GM12875 (cell line): ENCODE measurements around the gene SLC35B2.
A peak's percentile ranks its signal among the peaks of the same experiment; 100 is the strongest.

Experiments used
- H3K4me3 ChIP-seq: one replicate; pipeline ENCODE4 v1.5.1; 2011; ENCODE audit warnings: low read depth, low read length, control low read depth
- CTCF ChIP-seq: IDR thresholded peaks from 2 replicates; pipeline ENCODE4 v1.5.1; 2011; ENCODE audit warnings: low read depth, mild to moderate bottlenecking, control low read depth, inconsistent platforms, low read length, moderate library complexity, borderline replicate concordance; ENCODE audit not compliant: insufficient read depth

The SLC35B2 gene

GRCh38 chr6:44221961-44222335 is 35.4 kb downstream of the SLC35B2 start:
- no peak for TF ChIP-seq CTCF
- no peak overlapping the region for H3K4me3 ChIP-seq

- no peak overlapping the region for H3K4me3 ChIP-seq
- peak; percentile 92 for TF ChIP-seq CTCF
These were observed 35.9 kb downstream of the SLC35B2 start for GRCh38 chr6:44221291-44221960.

GRCh38 chr6:44220913-44221290 is 36.4 kb downstream of the SLC35B2 start:
- no peak overlapping the region for H3K4me3 ChIP-seq
- no peak for TF ChIP-seq CTCF

- H3K4me3 ChIP-seq, result no peak overlapping the region
- TF ChIP-seq CTCF, result no peak
These were observed 37.2 kb downstream of the SLC35B2 start for GRCh38 chr6:44219815-44220784.

GRCh38 chr6:44219053-44219814 is 38.1 kb downstream of the SLC35B2 start:
- H3K4me3 ChIP-seq, result peak overlapping the region; percentile 22
- TF ChIP-seq CTCF, result no peak

- no peak for TF ChIP-seq CTCF
- no peak overlapping the region for H3K4me3 ChIP-seq
These were observed 39.8 kb downstream of the SLC35B2 start for GRCh38 chr6:44217332-44218143.
